H1 (cell line): ENCODE results near the gene ITIH1. TPM values are rescaled to one million over a fixed set of nuclear protein-coding genes. Genes with fewer than 3 reads are reported as not detected.
"Not testable (repeated sequence)": the region's sequence is repeated elsewhere in the genome, so short reads cannot be mapped to it uniquely, and the experiment has no call there.

Experiments
- CTCF ChIA-PET: fragments of 300-600 bp; sonication (Branson Sonifier 250); formaldehyde crosslinking; loops from one replicate; lab custom pipeline; 2021; ENCODE audit not compliant: partially characterized antibody; lab: Charles Lee
- POLR2A ChIA-PET: fragments of 300-600 bp; sonication (Branson Sonifier 250); formaldehyde crosslinking; loops from one replicate; lab custom pipeline; 2021; ENCODE audit warnings: inconsistent platforms; ENCODE audit not compliant: partially characterized antibody; lab: Charles Lee
- DNase-seq, 2 experiments: peaks; one replicate each; pipeline versions ENCODE4 v3.0.0 to v3.0.0-alpha.2; 2010 to 2022; ENCODE audit warnings: low spot score in 2 of 2, low read depth in 1 of 2, mixed read lengths in 1 of 2
- FAIRE-seq: peaks from 2 replicates; lab custom pipeline; 2011; peaks lifted over from hg19 to GRCh38; lab: Jason Lieb, UNC
- H2AFZ ChIP-seq: 2 replicates; pipeline ENCODE4 v1.8.1; 2012; ENCODE audit warnings: low read length, inconsistent platforms
- H2AK5ac ChIP-seq: 2 replicates; pipeline ENCODE4 v1.6.1; 2013; ENCODE audit warnings: low read depth, low read length
- H2BK120ac ChIP-seq: replicated peaks from 2 replicates; pipeline ENCODE3; 2013; ENCODE audit warnings: low read depth, low read length, inconsistent platforms
- H2BK12ac ChIP-seq: 2 replicates; pipeline ENCODE4 v1.6.1; 2013; ENCODE audit warnings: low read depth, low read length
- H2BK15ac ChIP-seq: 2 replicates; pipeline ENCODE4 v1.6.1; 2013; ENCODE audit warnings: low read length
- H2BK20ac ChIP-seq: 2 replicates; pipeline ENCODE4 v1.6.1; 2013; ENCODE audit warnings: low read length
- H2BK5ac ChIP-seq: 2 replicates; pipeline ENCODE4 v1.6.1; 2013; ENCODE audit warnings: low read depth, low read length
- H3K14ac ChIP-seq: 2 replicates; pipeline ENCODE4 v1.6.1; 2013; ENCODE audit warnings: inconsistent platforms; ENCODE audit not compliant: insufficient read length
- H3K18ac ChIP-seq: 2 replicates; pipeline ENCODE4 v1.6.1; 2013; ENCODE audit warnings: low read length; ENCODE audit errors: extremely low read depth
- H3K23ac ChIP-seq: 2 replicates; pipeline ENCODE4 v1.6.1; 2013; ENCODE audit warnings: inconsistent platforms; ENCODE audit not compliant: insufficient read length
- H3K23me2 ChIP-seq: 2 replicates; pipeline ENCODE4 v1.6.1; 2013; ENCODE audit warnings: low read depth, low read length
- H3K27ac ChIP-seq: 2 replicates; pipeline ENCODE4 v1.6.1; 2011; ENCODE audit warnings: low read depth, low read length, inconsistent platforms
- H3K27me3 ChIP-seq, 4 experiments: replicated peaks in 1 of 4; 1 replicate in 1 of 4; 2 replicates in 3 of 4; pipeline versions ENCODE4 v1.6.1 to v1.8.1; 2011 to 2013; ENCODE audit warnings: low read length in 3 of 4, mild to moderate bottlenecking in 3 of 4, inconsistent platforms in 2 of 4, mixed read lengths in 2 of 4, moderate library complexity in 1 of 4; ENCODE audit not compliant: control insufficient read depth in 3 of 4, insufficient read depth in 3 of 4; ENCODE audit errors: extremely low read depth in 1 of 4
- H3K36me3 ChIP-seq, 4 experiments: 2 replicates each; pipeline versions ENCODE4 v1.6.1 to v1.8.1; 2011 to 2013; ENCODE audit warnings: mild to moderate bottlenecking in 4 of 4, low read length in 3 of 4, moderate library complexity in 2 of 4, control low read depth in 1 of 4, inconsistent platforms in 1 of 4; ENCODE audit not compliant: insufficient read depth in 4 of 4, control insufficient read depth in 2 of 4
- H3K4ac ChIP-seq: replicated peaks from 2 replicates; pipeline ENCODE3; 2013; ENCODE audit warnings: low read length, low read depth, mixed read lengths, inconsistent platforms; ENCODE audit not compliant: insufficient read length
- H3K4me1 ChIP-seq, 4 experiments: replicated peaks in 1 of 4; 1 replicate in 1 of 4; 2 replicates in 3 of 4; pipeline versions ENCODE4 v1.6.1 to v1.8.1; 2011 to 2013; ENCODE audit warnings: low read length in 3 of 4, inconsistent platforms in 2 of 4, mixed read lengths in 1 of 4; ENCODE audit not compliant: insufficient read depth in 4 of 4, control insufficient read depth in 3 of 4
- H3K4me2 ChIP-seq, 2 experiments: 2 replicates each; pipeline versions ENCODE4 v1.6.1 to v1.8.1; 2011 to 2013; ENCODE audit warnings: low read depth in 2 of 2, low read length in 2 of 2, control low read depth in 1 of 2, inconsistent platforms in 1 of 2, mild to moderate bottlenecking in 1 of 2; ENCODE audit not compliant: insufficient read depth in 1 of 2
- H3K4me3 ChIP-seq, 4 experiments: fragments of 200-600, 300-600 bp in 1 of 4; sonication (generic), shearing (Covaris generic), sonication (Bioruptor Twin) in 1 of 4; 2 replicates each; pipeline versions ENCODE4 v1.5.1 to v1.8.1; 2011 to 2016; ENCODE audit warnings: low read length in 4 of 4, low read depth in 3 of 4, control low read depth in 2 of 4, inconsistent platforms in 2 of 4, mild to moderate bottlenecking in 2 of 4, mixed read lengths in 1 of 4, moderate library complexity in 1 of 4; ENCODE audit not compliant: insufficient read depth in 2 of 4; ENCODE audit errors: extremely low read depth in 1 of 4
- H3K56ac ChIP-seq: replicated peaks from 2 replicates; pipeline ENCODE3; 2013; ENCODE audit warnings: low read depth, mild to moderate bottlenecking, mixed read lengths, low read length, inconsistent platforms; ENCODE audit not compliant: insufficient read length
- H3K79me1 ChIP-seq: 2 replicates; pipeline ENCODE4 v1.6.1; 2013; ENCODE audit warnings: low read depth, low read length, control low read depth
- H3K79me2 ChIP-seq, 2 experiments: 2 replicates each; pipeline versions ENCODE4 v1.6.1 to v1.8.1; 2012 to 2013; ENCODE audit warnings: low read length in 2 of 2, mild to moderate bottlenecking in 2 of 2, inconsistent platforms in 1 of 2; ENCODE audit not compliant: insufficient read depth in 2 of 2, control insufficient read depth in 1 of 2
- H3K9ac ChIP-seq, 4 experiments: replicated peaks in 1 of 4; 1 replicate in 1 of 4; 2 replicates in 3 of 4; pipeline versions ENCODE4 v1.6.1 to v1.8.1; 2011 to 2013; ENCODE audit warnings: low read depth in 3 of 4, low read length in 3 of 4, control low read depth in 2 of 4, mild to moderate bottlenecking in 2 of 4, moderate library complexity in 2 of 4, inconsistent platforms in 1 of 4; ENCODE audit errors: extremely low read depth in 1 of 4
- H3K9me3 ChIP-seq, 2 experiments: 2 replicates each; pipeline versions ENCODE4 v1.6.1 to v1.8.1; 2012 to 2013; ENCODE audit warnings: mild to moderate bottlenecking in 2 of 2, moderate library complexity in 2 of 2, control low read depth in 1 of 2, inconsistent platforms in 1 of 2, low read depth in 1 of 2, low read length in 1 of 2, mixed read lengths in 1 of 2; ENCODE audit not compliant: insufficient read depth in 2 of 2
- H4K20me1 ChIP-seq, 2 experiments: replicated peaks in 1 of 2; 2 replicates each; pipeline versions ENCODE3 to v1.8.1; 2011 to 2013; ENCODE audit warnings: inconsistent platforms in 2 of 2, low read length in 2 of 2, mild to moderate bottlenecking in 1 of 2; ENCODE audit not compliant: insufficient read depth in 2 of 2, control insufficient read depth in 1 of 2
- H4K5ac ChIP-seq: 2 replicates; pipeline ENCODE4 v1.6.1; 2013; ENCODE audit warnings: low read length, low read depth, mixed read lengths, inconsistent platforms; ENCODE audit not compliant: insufficient read length
- H4K8ac ChIP-seq: 2 replicates; pipeline ENCODE4 v1.8.0; 2013; ENCODE audit warnings: mild to moderate bottlenecking, moderate library complexity, low read length, inconsistent platforms; ENCODE audit not compliant: insufficient read depth; ENCODE audit errors: extremely low read depth
- H4K91ac ChIP-seq: replicated peaks from 2 replicates; pipeline ENCODE3; 2013; ENCODE audit warnings: low read length, mixed read lengths, inconsistent platforms; ENCODE audit not compliant: insufficient read length
- NRF1 ChIP-seq: IDR thresholded peaks from 2 replicates; pipeline ENCODE4 v1.6.1; 2011; ENCODE audit warnings: mild to moderate bottlenecking, low read depth, low read length, improper control_type of control experiment
- WGBS, 2 experiments: shearing (Covaris generic) in 1 of 2; methylation state at CpG; one replicate each; pipeline versions ENCODE4 v1.1.6 to v1.1.7; 2013 to 2015; ENCODE audit warnings: low lambda C conversion rate in 2 of 2, mixed read lengths in 2 of 2, inconsistent platforms in 1 of 2, low coverage in 1 of 2, missing lambda C conversion rate in 1 of 2; ENCODE audit not compliant: insufficient replicate concordance in 2 of 2, insufficient coverage in 1 of 2, insufficient read length in 1 of 2; ENCODE audit errors: extremely low coverage in 1 of 2, missing lambda C conversion rate in 1 of 2; 5-methylcytosine and 5-hydroxymethylcytosine counted together
- polyA plus RNA-seq, 7 experiments: library from polyadenylated mRNA; depleted of rRNA in 3 of 7; stranded (reverse) in 5 of 7; unstranded in 2 of 7; fragments of >200 nt in 5 of 7; fragments of 200-250 nt in 2 of 7; gene quantifications; 1 replicate in 5 of 7; 2 replicates in 1 of 7; 4 replicates in 1 of 7; pipeline versions ENCODE4 v1.2.1 to v1.2.3, GENCODE V29; 2011 to 2013; ENCODE audit warnings: missing spikeins in 2 of 7, mixed read lengths in 2 of 7
- total RNA-seq: library from RNA; stranded (reverse); fragmentation: NEBNext Ultra II Directional; extraction: Animal tissue kit (Norgen Biotek cat#: 25700); gene quantifications from 2 replicates; pipeline ENCODE4 v1.2.1, GENCODE V29; 2021

Gene ITIH1
- total and polyA plus RNA-seq, 2 of the 8 experiments (the other 6 are each of a cell fraction or from before 2014, with no cell fraction given): not detected

GRCh38 chr3:52777127-52777958, at the start of gene ITIH1 (continued):
- TF ChIP-seq NRF1: no peak

- CTCF ChIA-PET, H3K56ac ChIP-seq, H2BK20ac ChIP-seq, H3K4me3 ChIP-seq, H2AK5ac ChIP-seq, FAIRE-seq, H4K5ac ChIP-seq, H4K8ac ChIP-seq, H3K79me2 ChIP-seq, H2BK12ac ChIP-seq, H3K4ac ChIP-seq, H2BK15ac ChIP-seq, H3K79me1 ChIP-seq, POLR2A ChIA-PET, H3K4me1 ChIP-seq, H3K23me2 ChIP-seq, H3K9ac ChIP-seq, H3K27ac ChIP-seq, H2AFZ ChIP-seq, H3K4me2 ChIP-seq, H3K9me3 ChIP-seq, H3K23ac ChIP-seq, H4K20me1 ChIP-seq, H3K18ac ChIP-seq, H2BK120ac ChIP-seq, H4K91ac ChIP-seq, H2BK5ac ChIP-seq, H3K14ac ChIP-seq, DNase-seq, H3K27me3 ChIP-seq: not testable (repeated sequence)
- WGBS, 2 experiments: 63% methylated on average over 3 of the region's 3 CpGs; no CpG with 5 or more reads in 1 of the 2 experiments
- H3K36me3 ChIP-seq: peaks cover 0 to 25% (median 16%) of the 10 kb centered on the region in 4 experiments; a peak in 5 of 8 replicates
Observed at GRCh38 chr3:52728753-52729152, 48.6 kb upstream of the ITIH1 start.
